Neural cell (in vitro differentiated cells): ENCODE results near the gene GPC5. TPM values are rescaled to one million over a fixed set of nuclear protein-coding genes. Genes with fewer than 3 reads are reported as not detected.

Experiments
- H2AFZ ChIP-seq: fragments of 200-600, 300-800 bp; sonication (generic), shearing (Covaris generic); 2 replicates; pipeline ENCODE4 v1.6.0; 2014; ENCODE audit warnings: low read depth, mild to moderate bottlenecking, antibody characterized with exemption, low read length, moderate library complexity
- H3F3A ChIP-seq: fragments of 200-600 bp; shearing (Covaris generic); 2 replicates; pipeline ENCODE4 v1.6.1; 2016; ENCODE audit warnings: mild to moderate bottlenecking, moderate library complexity, mixed read lengths, antibody characterized with exemption, low read length; ENCODE audit not compliant: insufficient read depth, poor library complexity, severe bottlenecking
- H3K27ac ChIP-seq: fragments of 200-600, 300-800 bp; sonication (generic), shearing (Covaris generic); 2 replicates; pipeline ENCODE4 v1.5.1; 2014; ENCODE audit warnings: mild to moderate bottlenecking, low read length, moderate library complexity
- H3K27me3 ChIP-seq: fragments of 300-800, 200-600 bp; sonication (generic), shearing (Covaris generic); 2 replicates; pipeline ENCODE4 v1.6.0; 2014; ENCODE audit warnings: mild to moderate bottlenecking, low read depth, low read length, moderate library complexity; ENCODE audit not compliant: insufficient read depth
- H3K36me3 ChIP-seq: fragments of 300-800, 200-600 bp; sonication (generic), shearing (Covaris generic); 2 replicates; pipeline ENCODE4 v1.5.1; 2014; ENCODE audit warnings: mild to moderate bottlenecking, antibody characterized with exemption, low read length, moderate library complexity; ENCODE audit not compliant: insufficient read depth
- H3K4me2 ChIP-seq: fragments of 300-800, 200-600 bp; sonication (generic), shearing (Covaris generic); 2 replicates; pipeline ENCODE4 v1.6.0; 2014; ENCODE audit warnings: mild to moderate bottlenecking, low read length
- H3K4me3 ChIP-seq: fragments of 300-800, 200-600 bp; sonication (generic), shearing (Covaris generic); 2 replicates; pipeline ENCODE4 v1.5.1; 2014; ENCODE audit warnings: mild to moderate bottlenecking, low read length, moderate library complexity
- H3K79me2 ChIP-seq: fragments of 200-600 bp; shearing (Covaris generic); replicated peaks from 2 replicates; pipeline ENCODE4 v1.6.0; 2014; ENCODE audit warnings: mild to moderate bottlenecking, low read length, moderate library complexity; ENCODE audit not compliant: insufficient read depth
- H3K9ac ChIP-seq: fragments of 300-800, 200-600 bp; sonication (generic), shearing (Covaris generic); 2 replicates; pipeline ENCODE4 v1.6.1; 2016; ENCODE audit warnings: mild to moderate bottlenecking, low read length, mixed read lengths
- H3K9me2 ChIP-seq: fragments of 200-600 bp; shearing (Covaris generic); 2 replicates; pipeline ENCODE4 v1.6.1; 2016; ENCODE audit warnings: mild to moderate bottlenecking, low read length, mixed read lengths; ENCODE audit not compliant: insufficient read depth
- H3K9me3 ChIP-seq: fragments of 200-600, 300-800 bp; sonication (generic), shearing (Covaris generic); 2 replicates; pipeline ENCODE4 v1.6.1; 2016; ENCODE audit warnings: mild to moderate bottlenecking, mixed run types, low read length, moderate library complexity, mixed read lengths
- H4K20me1 ChIP-seq: fragments of 200-600 bp; shearing (Covaris generic); 2 replicates; pipeline ENCODE4 v1.6.1; 2016; ENCODE audit warnings: mild to moderate bottlenecking, mixed run types; ENCODE audit not compliant: insufficient read depth
- EP300 ChIP-seq: fragments of 450-650 bp; conservative IDR thresholded peaks from 2 replicates; pipeline ENCODE4 v1.6.1; 2014; ENCODE audit warnings: antibody characterized with exemption, mild to moderate bottlenecking, moderate library complexity; ENCODE audit not compliant: poor library complexity, severe bottlenecking
- EZH2 ChIP-seq: fragments of 200-600, 300-800 bp; shearing (Covaris generic), sonication (generic); IDR thresholded peaks from 2 replicates; pipeline ENCODE4 v1.6.1; 2014; ENCODE audit warnings: antibody characterized with exemption, low read length, borderline replicate concordance, mild to moderate bottlenecking; ENCODE audit not compliant: insufficient read depth, poor library complexity, severe bottlenecking
- MXI1 ChIP-seq: fragments of 450-650 bp; conservative IDR thresholded peaks from 2 replicates; pipeline ENCODE4 v1.6.1; 2014; ENCODE audit warnings: antibody characterized with exemption, mild to moderate bottlenecking; ENCODE audit not compliant: poor library complexity, severe bottlenecking
- POLR2AphosphoS5 ChIP-seq: IDR thresholded peaks from 2 replicates; pipeline ENCODE4 v1.6.1; 2012
- RAD21 ChIP-seq: fragments of 450-650 bp; conservative IDR thresholded peaks from 2 replicates; pipeline ENCODE4 v1.6.1; 2014; ENCODE audit warnings: antibody characterized with exemption, mild to moderate bottlenecking, moderate library complexity
- SMC3 ChIP-seq: fragments of 450-650 bp; conservative IDR thresholded peaks from 2 replicates; pipeline ENCODE4 v1.6.1; 2014; ENCODE audit warnings: antibody characterized with exemption, mild to moderate bottlenecking, moderate library complexity; ENCODE audit not compliant: poor library complexity
- TAF1 ChIP-seq: IDR thresholded peaks from 2 replicates; pipeline ENCODE4 v1.6.1; 2012; ENCODE audit warnings: low read depth
- polyA plus RNA-seq: library from polyadenylated mRNA; depleted of rRNA; stranded (reverse); fragments of >200 nt; gene quantifications from 2 replicates; pipeline ENCODE4 v1.2.3, GENCODE V29; 2014
- TF ChIP-seq, protein P1 (sequence below): IDR thresholded peaks from 2 replicates; pipeline ENCODE4 v1.6.1; 2012; ENCODE audit warnings: borderline replicate concordance
- TF ChIP-seq, protein P2 (sequence below): fragments of 450-650 bp; IDR thresholded peaks from 2 replicates; pipeline ENCODE4 v1.5.1; 2014; ENCODE audit warnings: antibody characterized with exemption, mild to moderate bottlenecking, moderate library complexity; ENCODE audit not compliant: poor library complexity, severe bottlenecking

The GPC5 gene
- polyA plus RNA-seq, 1 donor from 2014 or later, result 5.0 TPM

DNA sequence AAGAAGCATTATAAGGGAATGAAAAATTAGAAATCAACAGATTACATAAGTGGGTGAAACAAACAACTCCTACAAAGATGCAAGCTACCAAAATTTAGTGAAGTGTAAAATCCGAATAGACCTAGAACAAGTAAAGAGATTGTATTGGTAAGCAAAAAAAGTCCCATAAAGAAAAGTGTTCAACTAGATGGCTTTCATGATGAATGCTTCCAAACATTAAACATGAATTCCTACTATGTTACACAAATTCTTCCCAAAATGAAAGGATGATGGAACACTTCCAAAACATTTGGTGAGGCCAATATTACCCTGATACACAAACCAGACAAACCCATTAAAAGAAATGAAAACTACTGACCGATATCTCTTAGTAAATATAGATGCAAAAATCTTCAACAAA lies 139.0 kb downstream of the GPC5 start:
- Histone ChIP-seq H3K9me2 (no peaks in the 10 kb centered on the region), H3F3A (no peaks in the 10 kb centered on the region), H3K27me3 (no peaks in the 10 kb centered on the region), H3K27ac (no peak overlapping the region), H2AFZ (no peak overlapping the region), H3K79me2 (no peaks in the 10 kb centered on the region), H3K36me3 (no peaks in the 10 kb centered on the region), H4K20me1 (no peaks in the 10 kb centered on the region), H3K4me2 (no peak overlapping the region), H3K9me3 (no peaks in the 10 kb centered on the region), H3K9ac (no peak overlapping the region), H3K4me3 (no peak overlapping the region)
- no peak for TF ChIP-seq EZH2
- TF ChIP-seq, protein P1, sequence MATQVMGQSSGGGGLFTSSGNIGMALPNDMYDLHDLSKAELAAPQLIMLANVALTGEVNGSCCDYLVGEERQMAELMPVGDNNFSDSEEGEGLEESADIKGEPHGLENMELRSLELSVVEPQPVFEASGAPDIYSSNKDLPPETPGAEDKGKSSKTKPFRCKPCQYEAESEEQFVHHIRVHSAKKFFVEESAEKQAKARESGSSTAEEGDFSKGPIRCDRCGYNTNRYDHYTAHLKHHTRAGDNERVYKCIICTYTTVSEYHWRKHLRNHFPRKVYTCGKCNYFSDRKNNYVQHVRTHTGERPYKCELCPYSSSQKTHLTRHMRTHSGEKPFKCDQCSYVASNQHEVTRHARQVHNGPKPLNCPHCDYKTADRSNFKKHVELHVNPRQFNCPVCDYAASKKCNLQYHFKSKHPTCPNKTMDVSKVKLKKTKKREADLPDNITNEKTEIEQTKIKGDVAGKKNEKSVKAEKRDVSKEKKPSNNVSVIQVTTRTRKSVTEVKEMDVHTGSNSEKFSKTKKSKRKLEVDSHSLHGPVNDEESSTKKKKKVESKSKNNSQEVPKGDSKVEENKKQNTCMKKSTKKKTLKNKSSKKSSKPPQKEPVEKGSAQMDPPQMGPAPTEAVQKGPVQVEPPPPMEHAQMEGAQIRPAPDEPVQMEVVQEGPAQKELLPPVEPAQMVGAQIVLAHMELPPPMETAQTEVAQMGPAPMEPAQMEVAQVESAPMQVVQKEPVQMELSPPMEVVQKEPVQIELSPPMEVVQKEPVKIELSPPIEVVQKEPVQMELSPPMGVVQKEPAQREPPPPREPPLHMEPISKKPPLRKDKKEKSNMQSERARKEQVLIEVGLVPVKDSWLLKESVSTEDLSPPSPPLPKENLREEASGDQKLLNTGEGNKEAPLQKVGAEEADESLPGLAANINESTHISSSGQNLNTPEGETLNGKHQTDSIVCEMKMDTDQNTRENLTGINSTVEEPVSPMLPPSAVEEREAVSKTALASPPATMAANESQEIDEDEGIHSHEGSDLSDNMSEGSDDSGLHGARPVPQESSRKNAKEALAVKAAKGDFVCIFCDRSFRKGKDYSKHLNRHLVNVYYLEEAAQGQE, result no peak

DNA sequence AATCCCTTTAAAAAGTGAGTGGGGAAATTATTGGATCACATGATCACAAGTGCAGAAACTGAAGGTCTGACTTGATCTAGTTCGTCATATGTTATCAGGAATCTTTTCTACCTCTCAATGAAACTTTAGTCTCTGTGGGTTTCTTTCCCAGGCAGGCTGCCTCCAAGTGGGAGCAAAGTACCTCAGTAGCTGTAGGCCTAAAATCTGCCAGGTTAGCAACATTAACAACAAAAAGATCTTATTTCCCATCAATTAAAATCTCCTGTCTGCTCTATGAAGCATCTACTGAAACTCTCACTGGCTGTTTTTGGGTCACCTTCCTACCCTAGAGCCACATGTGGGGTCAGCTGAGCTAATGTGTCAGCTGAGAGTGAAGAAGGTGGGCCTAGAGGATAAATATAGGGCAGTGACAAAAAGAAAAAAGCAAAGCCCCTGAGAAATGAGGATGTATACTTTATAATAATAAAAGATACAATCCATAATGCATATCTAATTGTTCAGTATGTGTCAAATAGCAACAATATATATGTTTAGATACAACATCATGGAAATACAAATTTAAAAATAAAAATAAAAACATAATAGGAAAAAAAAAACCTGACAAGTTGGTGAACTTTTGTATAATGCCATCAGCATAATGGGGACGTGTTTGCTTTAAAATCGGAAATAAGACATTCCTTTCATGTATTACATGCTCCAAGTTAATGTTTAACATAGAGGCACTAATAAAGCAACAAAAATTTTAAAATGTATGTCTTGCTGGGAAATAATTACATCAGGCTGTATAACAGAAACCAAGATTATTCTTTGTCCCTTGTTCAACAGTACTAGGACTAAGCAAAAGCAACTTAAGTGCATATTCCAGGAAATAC lies 141.1 kb downstream of the GPC5 start:
- no peak overlapping the region for H2AFZ ChIP-seq

More for the DNA sequence above, 141.1 kb downstream of the GPC5 start:
- TF ChIP-seq EP300 (no peak), TAF1 (no peak), POLR2AphosphoS5 (no peak), MXI1 (no peak), RAD21 (no peak), SMC3 (no peak), EZH2 (no peak)
- TF ChIP-seq, protein P1, result no peak
- TF ChIP-seq, protein P2, sequence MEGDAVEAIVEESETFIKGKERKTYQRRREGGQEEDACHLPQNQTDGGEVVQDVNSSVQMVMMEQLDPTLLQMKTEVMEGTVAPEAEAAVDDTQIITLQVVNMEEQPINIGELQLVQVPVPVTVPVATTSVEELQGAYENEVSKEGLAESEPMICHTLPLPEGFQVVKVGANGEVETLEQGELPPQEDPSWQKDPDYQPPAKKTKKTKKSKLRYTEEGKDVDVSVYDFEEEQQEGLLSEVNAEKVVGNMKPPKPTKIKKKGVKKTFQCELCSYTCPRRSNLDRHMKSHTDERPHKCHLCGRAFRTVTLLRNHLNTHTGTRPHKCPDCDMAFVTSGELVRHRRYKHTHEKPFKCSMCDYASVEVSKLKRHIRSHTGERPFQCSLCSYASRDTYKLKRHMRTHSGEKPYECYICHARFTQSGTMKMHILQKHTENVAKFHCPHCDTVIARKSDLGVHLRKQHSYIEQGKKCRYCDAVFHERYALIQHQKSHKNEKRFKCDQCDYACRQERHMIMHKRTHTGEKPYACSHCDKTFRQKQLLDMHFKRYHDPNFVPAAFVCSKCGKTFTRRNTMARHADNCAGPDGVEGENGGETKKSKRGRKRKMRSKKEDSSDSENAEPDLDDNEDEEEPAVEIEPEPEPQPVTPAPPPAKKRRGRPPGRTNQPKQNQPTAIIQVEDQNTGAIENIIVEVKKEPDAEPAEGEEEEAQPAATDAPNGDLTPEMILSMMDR, result no peak
- Histone ChIP-seq H3K36me3 (no peaks in the 10 kb centered on the region), H3K27me3 (no peaks in the 10 kb centered on the region), H3K9me2 (no peaks in the 10 kb centered on the region), H3K79me2 (no peaks in the 10 kb centered on the region), H3K9me3 (no peaks in the 10 kb centered on the region), H3F3A (no peaks in the 10 kb centered on the region), H4K20me1 (no peaks in the 10 kb centered on the region), H3K27ac (no peak overlapping the region), H3K9ac (no peak overlapping the region), H3K4me2 (no peak overlapping the region), H3K4me3 (no peak overlapping the region)
